HUES48 (cell line): ENCODE data around the gene CYP11A1.
A peak's percentile ranks its signal among the peaks of the same experiment; 100 is the strongest.

Source experiments
- H3K27ac ChIP-seq: one replicate; pipeline ENCODE4 v1.7.0; 2013; ENCODE audit warnings: low read depth, low read length, inconsistent platforms
- H3K27me3 ChIP-seq: 2 replicates; pipeline ENCODE4 v1.6.1; 2013; ENCODE audit warnings: mild to moderate bottlenecking, low read length; ENCODE audit not compliant: control insufficient read depth, insufficient read depth
- H3K36me3 ChIP-seq: 2 replicates; pipeline ENCODE4 v1.6.1; 2013; ENCODE audit warnings: low read length; ENCODE audit not compliant: control insufficient read depth, insufficient read depth
- H3K4me1 ChIP-seq: 2 replicates; pipeline ENCODE4 v1.6.1; 2013; ENCODE audit warnings: mild to moderate bottlenecking, low read length; ENCODE audit not compliant: control insufficient read depth, insufficient read depth
- H3K4me3 ChIP-seq: 2 replicates; pipeline ENCODE4 v1.5.1; 2013; ENCODE audit warnings: mild to moderate bottlenecking, low read depth, low read length
- H3K9ac ChIP-seq: 2 replicates; pipeline ENCODE4 v1.6.1; 2013; ENCODE audit warnings: mild to moderate bottlenecking, low read depth, low read length, moderate library complexity
- H3K9me3 ChIP-seq: 2 replicates; pipeline ENCODE4 v1.6.1; 2013; ENCODE audit warnings: low read length; ENCODE audit not compliant: control insufficient read depth, insufficient read depth

Gene CYP11A1

GRCh38 chr15:74408815-74409214 is 41.4 kb upstream of the CYP11A1 start:
- Histone ChIP-seq H3K27ac (no peak overlapping the region), H3K36me3 (peaks cover 19% of the 10 kb centered on the region), H3K4me1 (peaks cover 5% of the 10 kb centered on the region; the same call in 1 of the 2 replicates), H3K27me3 (no peaks in the 10 kb centered on the region), H3K4me3 (no peak overlapping the region), H3K9ac (no peak overlapping the region), H3K9me3 (no peaks in the 10 kb centered on the region)

GRCh38 chr15:74408385-74408784 is 40.9 kb upstream of the CYP11A1 start:
- H3K36me3 ChIP-seq = peaks cover 14% of the 10 kb centered on the region
- H3K4me3 ChIP-seq = no peak overlapping the region
- H3K4me1 ChIP-seq = peaks cover 5% of the 10 kb centered on the region; the same call in 1 of the 2 replicates
- no peaks in the 10 kb centered on the region for H3K27me3 ChIP-seq
- H3K27ac ChIP-seq = no peak overlapping the region
- no peaks in the 10 kb centered on the region for H3K9me3 ChIP-seq
- no peak overlapping the region for H3K9ac ChIP-seq

GRCh38 chr15:74406992-74407705 is 39.7 kb upstream of the CYP11A1 start:
- H3K9me3 ChIP-seq = no peaks in the 10 kb centered on the region
- no peaks in the 10 kb centered on the region for H3K27me3 ChIP-seq
- peaks cover 8% of the 10 kb centered on the region for H3K36me3 ChIP-seq
- no peak overlapping the region for H3K9ac ChIP-seq
- H3K27ac ChIP-seq = peak overlapping the region; percentile 39
- H3K4me1 ChIP-seq = peaks cover 5% of the 10 kb centered on the region; the same call in 1 of the 2 replicates
- no peak overlapping the region for H3K4me3 ChIP-seq

GRCh38 chr15:74406517-74406916 is 39.1 kb upstream of the CYP11A1 start:
- Histone ChIP-seq H3K27me3 (no peaks in the 10 kb centered on the region), H3K36me3 (peaks cover 8% of the 10 kb centered on the region), H3K9me3 (no peaks in the 10 kb centered on the region), H3K4me1 (peaks cover 5% of the 10 kb centered on the region; the same call in 1 of the 2 replicates), H3K9ac (no peak overlapping the region), H3K4me3 (no peak overlapping the region), H3K27ac (no peak overlapping the region)

GRCh38 chr15:74405823-74406222 is 38.4 kb upstream of the CYP11A1 start:
- Histone ChIP-seq H3K9ac (no peak overlapping the region), H3K4me3 (no peak overlapping the region), H3K4me1 (peaks cover 8% of the 10 kb centered on the region; the same call in 1 of the 2 replicates), H3K36me3 (peaks cover 8% of the 10 kb centered on the region), H3K27ac (no peak overlapping the region), H3K9me3 (no peaks in the 10 kb centered on the region), H3K27me3 (no peaks in the 10 kb centered on the region)

GRCh38 chr15:74403991-74404563 is 36.6 kb upstream of the CYP11A1 start:
- Histone ChIP-seq H3K4me3 (no peak overlapping the region), H3K36me3 (no peaks in the 10 kb centered on the region), H3K27ac (no peak overlapping the region), H3K27me3 (no peaks in the 10 kb centered on the region), H3K9ac (no peak overlapping the region), H3K9me3 (no peaks in the 10 kb centered on the region), H3K4me1 (peaks cover 14% of the 10 kb centered on the region)

- Histone ChIP-seq H3K4me1 (peaks cover 14% of the 10 kb centered on the region), H3K36me3 (no peaks in the 10 kb centered on the region), H3K9ac (no peak overlapping the region), H3K27ac (no peak overlapping the region), H3K27me3 (no peaks in the 10 kb centered on the region), H3K4me3 (no peak overlapping the region), H3K9me3 (no peaks in the 10 kb centered on the region)
Measured at GRCh38 chr15:74403588-74403919, 36.1 kb upstream of the CYP11A1 start.

GRCh38 chr15:74402873-74403587 is 35.6 kb upstream of the CYP11A1 start:
- peaks cover 14% of the 10 kb centered on the region for H3K4me1 ChIP-seq
- no peak overlapping the region for H3K27ac ChIP-seq
- H3K9ac ChIP-seq = no peak overlapping the region
- H3K4me3 ChIP-seq = no peak overlapping the region
- H3K9me3 ChIP-seq = no peaks in the 10 kb centered on the region
- H3K27me3 ChIP-seq = no peaks in the 10 kb centered on the region
- H3K36me3 ChIP-seq = no peaks in the 10 kb centered on the region

GRCh38 chr15:74402337-74402841 is 34.9 kb upstream of the CYP11A1 start:
- Histone ChIP-seq H3K27me3 (no peaks in the 10 kb centered on the region), H3K9ac (no peak overlapping the region), H3K4me1 (peaks cover 14% of the 10 kb centered on the region), H3K4me3 (no peak overlapping the region), H3K9me3 (no peaks in the 10 kb centered on the region), H3K27ac (no peak overlapping the region), H3K36me3 (no peaks in the 10 kb centered on the region)

- Histone ChIP-seq H3K27ac (no peak overlapping the region), H3K9ac (no peak overlapping the region), H3K4me1 (peaks cover 9% of the 10 kb centered on the region; the same call in 1 of the 2 replicates), H3K36me3 (no peaks in the 10 kb centered on the region), H3K27me3 (no peaks in the 10 kb centered on the region), H3K4me3 (no peak overlapping the region), H3K9me3 (no peaks in the 10 kb centered on the region)
Measured at GRCh38 chr15:74400915-74401757, 33.7 kb upstream of the CYP11A1 start.
